ENCODE data around the gene INVS.

INVS gene

DNA sequence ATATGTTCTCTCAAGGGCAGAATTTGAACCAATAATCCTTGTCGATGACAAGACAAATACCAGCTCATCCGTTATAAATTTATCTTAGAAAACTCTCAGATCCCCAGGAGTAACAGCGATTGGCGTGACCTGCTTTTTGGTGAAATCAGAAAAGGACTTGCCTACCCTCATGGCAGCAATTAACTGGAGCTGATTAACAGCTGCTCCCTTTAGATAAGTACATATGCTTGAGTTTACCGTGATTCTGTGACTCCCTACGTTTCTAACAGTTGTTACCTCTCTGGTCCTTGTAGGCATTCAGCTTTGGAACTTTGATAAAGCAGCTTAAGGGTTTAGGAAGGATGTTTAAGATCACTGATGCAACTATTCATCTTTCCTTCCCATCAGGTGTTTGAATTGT, 2.6 kb downstream of the INVS start:
- Histone ChIP-seq H3K36me3 (ENCODE audit: insufficient read depth, low read length) (peaks cover 31% of the 10 kb centered on the region), H3K9ac (ENCODE audit: low read length) (no peak overlapping the region), H3K27ac (ENCODE audit: low read depth, low read length) (no peak overlapping the region), H3K4me3 (ENCODE audit: low read depth in 1 of 2, low read length in 2 of 2) (no peak overlapping the region), H3K27me3 (ENCODE audit: control insufficient read depth in 1 of 2, insufficient read depth in 2 of 2, low read length in 2 of 2) (no peaks in the 10 kb centered on the region), H3K9me3 (ENCODE audit: low read length) (no peaks in the 10 kb centered on the region), H3K4me1 (ENCODE audit: insufficient read depth, low read length) (peaks cover 17% of the 10 kb centered on the region)

DNA sequence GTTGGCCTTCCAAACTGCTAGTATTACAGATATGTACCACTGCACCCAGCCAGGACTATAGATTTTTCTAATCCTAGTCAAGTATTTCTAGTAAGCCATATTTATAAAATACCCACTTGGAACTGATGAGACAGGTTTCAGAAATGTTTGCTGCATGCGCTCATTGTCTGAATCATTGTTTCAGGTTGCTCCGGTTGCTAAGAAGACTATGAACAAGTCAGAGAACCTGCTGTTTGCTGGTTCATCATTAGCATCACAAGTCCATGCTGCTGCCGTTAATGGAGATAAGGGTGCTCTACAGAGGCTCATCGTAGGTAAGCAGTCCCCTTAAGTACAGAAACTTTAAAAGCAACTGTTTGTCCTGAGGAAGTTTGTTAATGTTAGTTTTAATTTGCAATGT, 5.3 kb downstream of the INVS start:
- Histone ChIP-seq H3K27ac (ENCODE audit: low read depth, low read length) (no peak overlapping the region), H3K4me1 (ENCODE audit: insufficient read depth, low read length) (no peaks in the 10 kb centered on the region), H3K4me3 (ENCODE audit: low read depth in 1 of 2, low read length in 2 of 2) (no peak overlapping the region), H3K9me3 (ENCODE audit: low read length) (no peaks in the 10 kb centered on the region), H3K9ac (ENCODE audit: low read length) (no peak overlapping the region), H3K36me3 (ENCODE audit: insufficient read depth, low read length) (peaks cover 40% of the 10 kb centered on the region), H3K27me3 (ENCODE audit: control insufficient read depth in 1 of 2, insufficient read depth in 2 of 2, low read length in 2 of 2) (no peaks in the 10 kb centered on the region)

DNA sequence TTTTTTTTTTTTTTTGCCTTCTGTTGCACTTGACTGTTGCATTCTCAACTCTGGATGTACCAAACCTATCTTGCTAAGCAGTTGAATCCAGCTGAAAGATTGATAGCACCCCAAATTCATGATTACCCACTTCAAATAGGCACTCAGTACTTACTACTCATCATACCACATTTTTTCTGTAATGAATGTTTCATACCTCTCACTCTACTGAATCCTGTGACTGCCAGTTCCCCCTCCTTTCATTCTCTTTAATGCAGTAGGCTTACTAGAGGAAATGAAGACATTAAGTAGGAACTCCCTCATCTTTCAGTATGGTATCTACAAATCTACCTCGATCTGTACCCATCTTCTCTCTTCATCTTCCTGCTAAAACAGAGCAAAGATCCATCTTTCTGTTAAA, 6.8 kb downstream of the INVS start:
- no peak overlapping the region for H3K27ac ChIP-seq (ENCODE audit: low read depth, low read length)
- H3K4me1 ChIP-seq (ENCODE audit: insufficient read depth, low read length), result peaks cover 3% of the 10 kb centered on the region
- no peak overlapping the region for H3K4me3 ChIP-seq (ENCODE audit: low read depth in 1 of 2, low read length in 2 of 2)
- H3K9me3 ChIP-seq (ENCODE audit: low read length), result no peaks in the 10 kb centered on the region
- H3K27me3 ChIP-seq (ENCODE audit: control insufficient read depth in 1 of 2, insufficient read depth in 2 of 2, low read length in 2 of 2), result no peaks in the 10 kb centered on the region
- H3K9ac ChIP-seq (ENCODE audit: low read length), result no peak overlapping the region
- H3K36me3 ChIP-seq (ENCODE audit: insufficient read depth, low read length), result peaks cover 40% of the 10 kb centered on the region

DNA sequence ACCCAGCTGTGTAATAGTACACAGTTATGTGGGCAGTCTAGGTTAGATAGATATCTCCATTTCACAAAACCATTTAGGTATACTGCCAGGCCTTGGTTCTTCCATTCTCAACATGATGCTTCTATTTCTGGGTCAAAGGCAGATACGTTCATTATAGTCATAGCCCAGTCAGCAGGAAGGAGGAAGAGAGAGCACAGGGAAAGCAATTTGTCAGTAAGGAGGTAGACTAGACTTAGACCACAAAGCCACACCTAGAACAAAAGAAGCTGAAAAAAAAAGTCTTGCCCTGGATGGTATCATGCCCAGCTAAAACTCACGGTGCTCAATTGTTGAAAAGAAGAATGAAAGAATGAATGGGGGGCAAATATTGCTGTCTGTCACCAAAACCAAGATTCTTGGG, 7.6 kb downstream of the INVS start:
- Histone ChIP-seq H3K4me3 (ENCODE audit: low read depth in 1 of 2, low read length in 2 of 2) (no peak overlapping the region), H3K36me3 (ENCODE audit: insufficient read depth, low read length) (peaks cover 38% of the 10 kb centered on the region), H3K27me3 (ENCODE audit: control insufficient read depth in 1 of 2, insufficient read depth in 2 of 2, low read length in 2 of 2) (no peaks in the 10 kb centered on the region), H3K9ac (ENCODE audit: low read length) (no peak overlapping the region), H3K27ac (ENCODE audit: low read depth, low read length) (no peak overlapping the region), H3K9me3 (ENCODE audit: low read length) (no peaks in the 10 kb centered on the region), H3K4me1 (ENCODE audit: insufficient read depth, low read length) (peaks cover 10% of the 10 kb centered on the region)

DNA sequence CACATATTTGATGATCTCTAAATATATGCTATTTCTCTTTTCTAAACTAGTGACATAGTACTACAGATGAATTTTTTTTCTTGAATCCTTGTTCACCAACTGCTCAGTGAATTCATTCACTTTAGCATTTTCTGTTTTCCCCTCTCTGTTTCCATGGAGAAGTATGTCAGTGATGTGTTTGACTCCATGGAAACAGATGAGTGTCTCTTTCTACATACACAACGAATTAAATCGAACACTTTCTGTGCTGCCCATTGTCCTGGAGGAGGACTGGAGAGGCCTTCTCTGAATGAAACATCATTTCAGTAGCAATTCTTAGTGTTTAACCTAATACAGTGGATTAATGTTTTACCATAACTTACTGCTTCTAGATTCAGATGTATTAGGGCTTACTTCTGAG, 9.5 kb downstream of the INVS start:
- Histone ChIP-seq H3K27ac (ENCODE audit: low read depth, low read length) (no peak overlapping the region), H3K27me3 (ENCODE audit: control insufficient read depth in 1 of 2, insufficient read depth in 2 of 2, low read length in 2 of 2) (no peaks in the 10 kb centered on the region), H3K9me3 (ENCODE audit: low read length) (no peaks in the 10 kb centered on the region), H3K36me3 (ENCODE audit: insufficient read depth, low read length) (peaks cover 36% of the 10 kb centered on the region), H3K4me1 (ENCODE audit: insufficient read depth, low read length) (peaks cover 10% of the 10 kb centered on the region), H3K4me3 (ENCODE audit: low read depth in 1 of 2, low read length in 2 of 2) (no peak overlapping the region), H3K9ac (ENCODE audit: low read length) (no peak overlapping the region)

DNA sequence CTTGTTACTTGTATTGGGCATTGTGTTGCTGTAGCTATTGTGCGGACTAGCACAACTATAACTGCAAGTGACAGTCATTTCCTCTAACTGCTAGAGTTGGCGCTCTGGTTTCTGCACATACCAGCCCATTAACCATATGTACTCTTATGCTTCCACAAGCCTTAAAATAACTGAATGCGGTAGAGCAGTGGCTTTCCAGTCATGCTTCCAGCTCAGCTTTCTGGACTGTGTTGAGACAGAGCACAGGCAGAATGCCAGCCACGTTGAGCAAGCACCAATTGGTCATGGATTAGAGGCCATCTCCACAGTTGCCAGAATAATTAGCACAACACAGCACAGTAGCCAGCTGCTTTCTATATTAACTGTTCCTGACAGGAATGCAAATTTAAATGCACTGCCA, 12.2 kb downstream of the INVS start:
- H3K9ac ChIP-seq (ENCODE audit: low read length), result no peak overlapping the region
- H3K9me3 ChIP-seq (ENCODE audit: low read length), result no peaks in the 10 kb centered on the region
- no peaks in the 10 kb centered on the region for H3K27me3 ChIP-seq (ENCODE audit: control insufficient read depth in 1 of 2, insufficient read depth in 2 of 2, low read length in 2 of 2)
- H3K4me3 ChIP-seq (ENCODE audit: low read depth in 1 of 2, low read length in 2 of 2), result no peak overlapping the region
- H3K36me3 ChIP-seq (ENCODE audit: insufficient read depth, low read length), result peaks cover 13% of the 10 kb centered on the region
- H3K4me1 ChIP-seq (ENCODE audit: insufficient read depth, low read length), result peaks cover 10% of the 10 kb centered on the region
- no peak overlapping the region for H3K27ac ChIP-seq (ENCODE audit: low read depth, low read length)

DNA sequence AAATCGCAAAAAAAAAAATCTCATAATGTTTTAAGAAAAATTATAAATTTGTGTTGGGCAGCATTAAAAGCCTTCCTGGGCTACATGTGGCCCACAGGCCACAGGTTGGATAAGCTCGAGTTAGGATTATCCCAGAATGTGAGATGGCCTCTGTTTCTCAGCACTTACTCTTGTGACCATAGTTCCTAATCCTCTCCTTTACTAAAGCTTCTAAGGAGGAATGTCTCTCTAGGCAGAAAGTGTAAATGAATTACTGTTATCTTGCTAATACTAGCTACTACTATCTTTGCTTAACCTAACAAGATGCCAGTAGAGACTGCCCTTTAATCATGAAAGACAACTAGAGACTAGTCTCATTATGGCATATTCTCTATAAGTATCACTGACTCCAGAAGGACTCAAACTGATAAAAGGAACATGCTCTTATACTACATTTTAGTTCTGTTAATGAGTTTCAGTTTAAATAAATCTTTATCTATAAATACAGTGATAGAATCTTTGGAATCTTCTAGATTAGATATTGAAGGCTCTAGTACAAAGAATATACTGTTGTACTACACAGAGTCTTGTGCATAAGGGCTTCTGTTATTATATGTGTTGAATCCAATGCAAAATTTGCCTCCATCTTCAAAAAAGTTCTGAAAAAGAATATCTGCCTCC, 13.8 kb downstream of the INVS start:
- H3K4me1 ChIP-seq (ENCODE audit: insufficient read depth, low read length), result peaks cover 10% of the 10 kb centered on the region
- H3K4me3 ChIP-seq (ENCODE audit: low read depth in 1 of 2, low read length in 2 of 2), result no peak overlapping the region
- no peaks in the 10 kb centered on the region for H3K36me3 ChIP-seq (ENCODE audit: insufficient read depth, low read length)
- H3K9me3 ChIP-seq (ENCODE audit: low read length), result no peaks in the 10 kb centered on the region
- H3K27me3 ChIP-seq (ENCODE audit: control insufficient read depth in 1 of 2, insufficient read depth in 2 of 2, low read length in 2 of 2), result no peaks in the 10 kb centered on the region
- no peak overlapping the region for H3K27ac ChIP-seq (ENCODE audit: low read depth, low read length)
- H3K9ac ChIP-seq (ENCODE audit: low read length), result no peak overlapping the region

DNA sequence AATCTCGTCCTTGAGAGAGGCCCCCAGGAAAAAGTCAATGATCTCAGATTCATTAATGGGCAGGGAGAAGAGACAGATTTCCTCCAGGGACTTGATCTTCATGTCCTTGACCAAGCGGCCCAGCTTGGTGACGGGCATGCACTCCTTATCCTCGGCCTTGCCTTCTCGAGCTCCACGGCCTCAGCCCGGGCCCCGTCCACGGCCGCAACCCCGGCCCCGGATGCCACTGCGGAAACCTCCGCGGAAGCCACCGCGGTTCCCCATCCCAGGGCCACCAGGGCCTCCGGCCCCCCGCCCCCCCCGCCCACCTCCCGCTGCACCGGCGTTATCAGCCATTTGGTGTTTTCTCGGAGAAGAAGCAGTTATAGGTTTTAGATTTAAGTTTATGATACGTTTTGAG, 18.3 kb downstream of the INVS start:
- Histone ChIP-seq H3K9ac (ENCODE audit: low read length) (no peak overlapping the region), H3K9me3 (ENCODE audit: low read length) (no peaks in the 10 kb centered on the region), H3K27me3 (ENCODE audit: control insufficient read depth in 1 of 2, insufficient read depth in 2 of 2, low read length in 2 of 2) (no peaks in the 10 kb centered on the region), H3K36me3 (ENCODE audit: insufficient read depth, low read length) (no peaks in the 10 kb centered on the region), H3K4me1 (ENCODE audit: insufficient read depth, low read length) (no peaks in the 10 kb centered on the region), H3K27ac (ENCODE audit: low read depth, low read length) (no peak overlapping the region), H3K4me3 (ENCODE audit: low read depth in 1 of 2, low read length in 2 of 2) (no peak overlapping the region)

DNA sequence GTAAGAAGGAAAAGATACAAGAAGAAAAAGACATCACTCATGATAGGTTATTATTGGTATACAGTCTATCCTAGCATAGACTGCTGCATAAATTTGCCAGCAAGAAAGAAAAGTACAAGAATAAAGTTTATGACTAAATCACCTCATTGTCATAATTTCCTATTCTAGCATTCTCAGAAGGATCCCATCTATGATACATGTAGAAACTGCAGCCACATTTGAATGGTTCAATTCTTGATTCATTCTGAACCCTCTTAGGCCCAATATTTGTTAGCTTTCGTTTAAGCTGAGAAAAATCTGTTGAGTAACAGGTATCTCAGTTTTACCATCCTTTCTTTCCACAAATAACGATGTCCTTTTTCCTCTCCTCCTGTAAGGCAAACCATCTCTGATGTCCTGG, 21.2 kb downstream of the INVS start:
- Histone ChIP-seq H3K9ac (ENCODE audit: low read length) (no peak overlapping the region), H3K27me3 (ENCODE audit: control insufficient read depth in 1 of 2, insufficient read depth in 2 of 2, low read length in 2 of 2) (no peaks in the 10 kb centered on the region), H3K36me3 (ENCODE audit: insufficient read depth, low read length) (no peaks in the 10 kb centered on the region), H3K9me3 (ENCODE audit: low read length) (no peaks in the 10 kb centered on the region), H3K4me1 (ENCODE audit: insufficient read depth, low read length) (no peaks in the 10 kb centered on the region), H3K4me3 (ENCODE audit: low read depth in 1 of 2, low read length in 2 of 2) (no peak overlapping the region), H3K27ac (ENCODE audit: low read depth, low read length) (no peak overlapping the region)

DNA sequence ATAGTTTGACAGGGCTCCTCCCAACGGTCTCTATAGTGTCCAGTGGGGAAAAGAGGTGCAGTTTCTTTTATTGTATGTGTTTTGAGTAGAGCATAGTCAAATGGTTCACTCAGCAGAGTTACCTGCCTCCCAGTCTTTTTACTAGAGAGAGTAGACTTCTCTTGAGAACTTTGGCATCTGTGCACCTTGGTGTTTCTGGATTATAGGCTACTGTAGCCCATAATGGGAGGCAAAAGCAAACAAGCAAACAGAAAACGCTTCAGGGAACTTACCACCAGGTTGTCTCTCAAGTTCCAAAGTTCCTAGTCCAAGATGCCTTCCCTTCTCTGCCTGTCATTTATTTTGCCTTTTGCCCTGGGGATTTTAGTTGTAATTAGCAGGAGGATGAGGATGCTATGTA, 26.2 kb downstream of the INVS start:
- H3K27ac ChIP-seq (ENCODE audit: low read depth, low read length), result no peak overlapping the region
- no peaks in the 10 kb centered on the region for H3K36me3 ChIP-seq (ENCODE audit: insufficient read depth, low read length)

DNA sequence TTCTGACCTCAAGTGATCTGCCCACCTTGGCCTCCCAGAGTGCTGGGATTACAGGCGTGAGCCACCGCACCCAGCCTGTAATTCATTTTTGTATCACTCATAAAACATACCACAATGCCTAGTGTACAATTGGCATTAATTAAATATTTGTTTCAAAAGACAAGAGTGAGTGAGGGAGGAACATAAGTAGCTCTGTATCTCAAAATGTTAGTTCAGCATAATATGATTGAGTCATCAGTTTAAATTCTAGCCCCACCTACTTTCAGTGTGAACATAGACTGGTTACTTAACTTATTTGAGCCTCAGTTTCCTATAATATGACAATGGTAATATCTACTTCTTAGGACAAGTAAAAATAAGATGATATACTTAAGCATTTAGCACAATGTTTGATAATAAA, 26.9 kb downstream of the INVS start:
- H3K9ac ChIP-seq (ENCODE audit: low read length), result no peak overlapping the region
- H3K9me3 ChIP-seq (ENCODE audit: low read length), result no peaks in the 10 kb centered on the region
- no peaks in the 10 kb centered on the region for H3K36me3 ChIP-seq (ENCODE audit: insufficient read depth, low read length)

More for the DNA sequence above, 26.2 kb downstream of the INVS start:
- H3K4me1 ChIP-seq (ENCODE audit: insufficient read depth, low read length), result no peaks in the 10 kb centered on the region
- no peaks in the 10 kb centered on the region for H3K9me3 ChIP-seq (ENCODE audit: low read length)
- H3K4me3 ChIP-seq (ENCODE audit: low read depth in 1 of 2, low read length in 2 of 2), result no peak overlapping the region
- no peaks in the 10 kb centered on the region for H3K27me3 ChIP-seq (ENCODE audit: control insufficient read depth in 1 of 2, insufficient read depth in 2 of 2, low read length in 2 of 2)
- H3K9ac ChIP-seq (ENCODE audit: low read length), result no peak overlapping the region

DNA sequence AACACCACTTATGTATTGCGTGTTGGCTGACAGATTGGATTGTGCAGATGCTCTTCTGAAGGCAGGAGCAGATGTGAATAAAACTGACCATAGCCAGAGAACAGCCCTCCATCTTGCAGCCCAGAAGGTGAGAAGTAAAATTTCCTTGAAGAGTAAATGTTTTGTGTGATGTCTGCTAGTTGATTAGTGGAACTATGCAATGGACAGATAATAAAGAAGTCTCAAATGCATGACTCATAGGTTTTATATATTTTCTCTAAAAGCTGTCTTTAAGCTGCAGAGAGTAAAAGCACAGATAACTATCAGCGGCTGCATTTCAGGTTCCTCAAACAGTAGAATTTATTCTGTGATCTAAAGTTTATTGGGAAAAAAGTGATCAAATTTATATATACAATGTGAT, 27.4 kb downstream of the INVS start:
- Histone ChIP-seq H3K4me1 (ENCODE audit: insufficient read depth, low read length) (no peaks in the 10 kb centered on the region), H3K27ac (ENCODE audit: low read depth, low read length) (no peak overlapping the region), H3K9me3 (ENCODE audit: low read length) (no peaks in the 10 kb centered on the region), H3K4me3 (ENCODE audit: low read depth in 1 of 2, low read length in 2 of 2) (no peak overlapping the region), H3K27me3 (ENCODE audit: control insufficient read depth in 1 of 2, insufficient read depth in 2 of 2, low read length in 2 of 2) (no peaks in the 10 kb centered on the region), H3K36me3 (ENCODE audit: insufficient read depth, low read length) (no peaks in the 10 kb centered on the region), H3K9ac (ENCODE audit: low read length) (no peak overlapping the region)

More for the DNA sequence above, 26.9 kb downstream of the INVS start:
- Histone ChIP-seq H3K4me1 (ENCODE audit: insufficient read depth, low read length) (no peaks in the 10 kb centered on the region), H3K27me3 (ENCODE audit: control insufficient read depth in 1 of 2, insufficient read depth in 2 of 2, low read length in 2 of 2) (no peaks in the 10 kb centered on the region), H3K27ac (ENCODE audit: low read depth, low read length) (no peak overlapping the region), H3K4me3 (ENCODE audit: low read depth in 1 of 2, low read length in 2 of 2) (no peak overlapping the region)
